NCI-H748 (cell line): ENCODE measurements around the gene COQ9.
A peak's percentile ranks its signal among the peaks of the same experiment; 100 is the strongest.
"Not testable (repeated sequence)": the region's sequence is repeated elsewhere in the genome, so short reads cannot be mapped to it uniquely, and the experiment has no call there.

ENCODE experiments used
- DNase-seq: peaks from one replicate; lab custom pipeline; 2025; ENCODE audit not compliant: unreplicated experiment; lab: John Stamatoyannopoulos, UW

Gene COQ9, protein sequence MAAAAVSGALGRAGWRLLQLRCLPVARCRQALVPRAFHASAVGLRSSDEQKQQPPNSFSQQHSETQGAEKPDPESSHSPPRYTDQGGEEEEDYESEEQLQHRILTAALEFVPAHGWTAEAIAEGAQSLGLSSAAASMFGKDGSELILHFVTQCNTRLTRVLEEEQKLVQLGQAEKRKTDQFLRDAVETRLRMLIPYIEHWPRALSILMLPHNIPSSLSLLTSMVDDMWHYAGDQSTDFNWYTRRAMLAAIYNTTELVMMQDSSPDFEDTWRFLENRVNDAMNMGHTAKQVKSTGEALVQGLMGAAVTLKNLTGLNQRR

DNA sequence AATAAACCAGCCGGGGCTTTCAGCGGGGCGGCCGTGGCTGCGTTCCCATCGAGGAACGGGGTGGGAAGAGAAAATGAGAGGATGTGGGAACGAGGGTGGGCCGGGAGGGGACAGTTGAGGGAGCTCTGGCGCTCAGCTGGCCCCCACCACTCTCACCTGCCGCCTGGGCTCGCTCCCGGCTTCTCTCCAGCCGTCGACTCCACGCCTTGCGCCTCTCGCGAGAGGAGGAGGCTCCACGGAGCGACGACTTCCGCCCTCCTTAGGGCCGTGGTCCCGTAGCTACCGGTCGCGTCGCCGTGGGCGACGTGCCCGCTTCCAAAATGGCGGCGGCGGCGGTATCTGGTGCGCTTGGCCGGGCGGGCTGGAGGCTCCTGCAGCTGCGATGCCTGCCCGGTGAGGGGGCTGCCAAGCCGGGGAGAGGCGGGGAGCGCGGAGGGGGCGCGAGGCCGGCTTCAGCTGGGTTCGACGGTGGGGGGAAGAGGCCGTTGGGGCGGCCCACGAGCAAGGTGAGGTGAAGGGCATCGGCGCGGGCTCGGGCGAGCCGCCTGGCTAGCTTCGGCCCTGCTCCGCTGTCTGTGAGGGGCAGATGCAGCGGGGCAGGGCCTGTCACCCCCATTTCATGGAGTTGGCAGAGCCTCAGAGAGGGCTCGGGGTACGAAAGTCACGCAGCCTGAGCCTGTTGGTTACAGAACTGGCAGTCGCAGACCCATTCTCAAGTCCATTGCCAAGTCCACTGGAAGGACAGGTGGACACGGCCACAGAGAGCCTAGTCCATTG is at the start of gene COQ9, which contains the start of gene CIAPIN1:
COQ9 (plus strand) TSS at position 294 of the 777 bp plus-strand sequence; CDS start at position 321, 27 bp downstream.
CIAPIN1 (minus strand) TSS at position 200 of the 777 bp plus-strand sequence. CDS start 6,457 bp downstream, outside the sequence.
- peak; percentile 93 for DNase-seq

GRCh38 chr16:57397493-57397892 is 49.8 kb upstream of the COQ9 start:
- DNase-seq = not testable (repeated sequence)

GRCh38 chr16:57401943-57402640 is 45.2 kb upstream of the COQ9 start:
- DNase-seq = no peak

DNA sequence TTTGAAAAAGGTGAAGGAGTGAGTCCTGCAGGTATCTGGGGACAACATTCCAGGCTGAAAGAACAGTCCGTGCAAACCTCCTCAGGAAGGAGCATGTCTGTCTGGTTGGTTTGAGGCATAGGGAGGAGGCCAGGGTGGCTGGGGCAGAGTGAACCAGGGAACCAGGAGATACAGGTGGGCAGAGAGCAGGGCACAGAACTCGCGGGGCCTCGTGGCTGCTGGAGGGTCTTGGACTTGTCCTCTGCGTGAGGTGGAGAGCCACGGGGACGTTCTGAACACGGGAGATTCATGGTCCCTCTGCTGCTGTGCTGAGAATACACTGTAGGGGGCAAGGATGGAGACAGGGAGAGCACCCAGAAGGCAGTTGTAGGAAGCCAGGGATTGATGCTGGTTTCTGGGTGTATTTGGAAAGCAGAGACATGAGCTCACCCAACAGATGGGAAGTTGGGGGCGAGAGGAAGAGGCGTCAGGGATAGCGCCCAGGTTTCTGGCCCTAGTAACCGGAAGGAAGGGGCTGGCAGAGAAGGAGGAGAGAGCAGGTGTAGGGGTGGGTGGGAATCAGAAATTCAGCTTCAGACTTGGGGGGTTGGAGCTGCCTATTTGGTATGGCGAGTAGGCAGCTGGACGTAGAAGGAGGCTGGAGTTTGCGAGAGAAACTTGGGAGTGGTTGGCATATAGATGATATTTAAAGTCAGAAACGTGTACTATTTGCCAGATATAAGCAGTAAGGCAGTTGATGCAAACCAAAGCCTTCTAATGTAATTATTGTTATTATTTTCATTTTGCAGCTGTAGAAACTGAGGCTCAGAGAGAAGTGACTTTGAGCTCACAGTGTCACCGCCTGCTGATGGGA is 43.1 kb upstream of the COQ9 start, which contains the start of gene CCL17:
CCL17 (plus strand) TSS at position 803 of the 853 bp plus-strand sequence. CDS start 9,166 bp downstream, outside the sequence.
- no peak for DNase-seq

DNA sequence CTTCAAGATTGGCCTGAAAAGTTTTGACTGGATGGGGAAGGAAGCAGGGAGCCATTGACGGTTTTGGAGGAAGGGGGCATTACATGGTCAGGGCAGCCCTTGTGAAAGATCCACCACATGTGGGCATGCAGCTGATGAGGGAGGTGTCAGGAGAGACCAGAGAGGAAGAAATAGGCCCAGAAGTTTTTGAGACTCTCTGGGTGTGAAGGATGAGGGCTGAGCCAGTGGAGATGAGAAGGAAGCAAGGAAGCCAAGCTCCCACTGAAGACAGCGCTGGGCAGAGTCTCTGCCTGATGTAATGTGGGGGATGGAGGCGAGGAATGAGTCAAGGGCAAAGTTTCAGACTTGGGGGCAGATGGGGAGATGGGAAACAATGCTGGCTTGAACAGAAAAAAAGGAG is 42.2 kb upstream of the COQ9 start:
- DNase-seq = no peak

DNA sequence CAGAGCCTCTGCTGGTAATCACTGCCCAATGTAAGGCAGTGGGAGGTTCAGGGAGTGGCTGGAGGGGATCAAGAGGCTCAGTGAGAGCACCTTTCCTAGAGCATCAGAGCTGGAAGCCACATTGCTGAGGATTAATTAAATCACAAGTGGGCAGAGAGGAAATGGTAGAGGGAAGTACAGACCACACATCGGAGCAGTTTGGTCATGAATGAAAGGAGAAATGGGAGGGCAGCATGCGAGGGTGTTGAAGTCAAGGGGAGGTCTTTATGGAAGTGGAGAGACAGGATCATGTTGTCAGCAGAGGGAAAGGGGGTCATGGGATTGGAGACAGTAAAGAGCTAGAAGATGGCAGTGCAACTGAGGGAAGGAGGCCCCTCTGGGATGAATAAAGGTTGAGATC is 40.4 kb upstream of the COQ9 start:
- DNase-seq = no peak

DNA sequence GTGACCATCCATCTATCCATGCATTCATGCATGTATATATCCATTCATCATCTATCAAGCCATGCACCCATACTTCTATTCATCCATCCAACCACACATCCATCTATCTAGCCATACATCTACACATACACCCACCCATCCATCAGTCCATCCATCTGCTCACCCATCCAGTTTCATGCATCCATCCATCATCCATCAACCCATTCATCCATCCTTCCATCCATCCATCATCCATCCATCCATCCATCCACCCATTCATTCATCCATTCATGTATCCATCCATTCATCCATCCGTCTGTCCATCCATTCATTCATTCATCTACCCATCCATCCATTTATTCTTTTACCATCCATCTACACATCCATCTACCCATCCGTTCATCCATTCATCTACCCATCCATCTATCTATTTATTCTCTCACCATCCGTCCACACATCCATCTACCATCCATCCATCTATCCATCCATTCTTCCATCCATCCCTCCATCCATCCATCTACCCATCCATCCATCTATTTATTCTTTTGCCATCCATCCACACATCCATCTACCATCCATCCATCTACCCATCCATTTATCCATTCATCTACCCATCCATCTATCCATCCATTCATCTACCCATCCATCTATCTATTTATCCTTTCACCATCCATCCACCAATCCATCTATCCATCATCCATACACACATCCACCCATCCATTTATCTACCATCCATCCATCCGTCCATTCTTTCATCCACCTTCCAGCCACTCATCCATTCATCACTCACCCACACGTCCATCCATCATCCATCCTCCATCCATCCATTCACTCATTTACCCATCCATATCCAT is 39.5 kb upstream of the COQ9 start:
- no peak for DNase-seq

- DNase-seq = no peak
These were observed 38.2 kb upstream of the COQ9 start for GRCh38 chr16:57409065-57409464.

DNA sequence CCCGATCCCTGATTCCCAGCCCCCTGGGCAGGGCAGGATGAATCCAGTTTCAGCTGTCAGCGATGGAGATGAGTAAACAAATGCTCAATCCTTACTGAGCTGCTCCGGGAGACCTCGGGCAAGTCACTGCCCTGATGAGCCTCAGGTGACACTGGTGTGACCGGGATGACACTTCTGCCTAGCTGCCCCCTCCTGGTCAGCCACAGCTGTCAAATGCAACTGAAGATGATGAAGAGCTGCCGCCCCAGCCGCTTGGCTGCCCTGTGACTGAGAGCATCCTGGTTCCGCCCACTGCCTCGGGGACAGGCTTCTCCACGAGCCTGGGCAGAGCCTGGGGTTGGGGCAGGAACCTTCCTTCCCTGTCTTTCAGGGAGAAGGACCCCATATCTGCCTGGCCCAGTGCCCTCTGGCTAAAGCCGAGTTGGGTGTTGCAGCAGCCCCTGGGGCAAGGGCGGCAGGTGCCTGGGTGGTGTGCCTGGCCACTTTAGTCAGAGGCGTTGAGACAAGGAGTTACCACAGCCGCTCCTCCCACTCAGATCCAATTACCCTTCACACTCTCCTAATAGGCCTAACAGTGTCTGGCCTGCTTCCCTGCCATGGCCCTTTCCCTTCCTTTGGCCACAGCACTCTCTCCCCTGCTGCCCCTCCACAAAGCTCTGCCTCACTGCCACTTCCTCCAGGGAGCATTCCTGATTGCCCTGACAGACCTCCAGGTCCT is 37.2 kb upstream of the COQ9 start:
- peak; percentile 15 for DNase-seq

DNA sequence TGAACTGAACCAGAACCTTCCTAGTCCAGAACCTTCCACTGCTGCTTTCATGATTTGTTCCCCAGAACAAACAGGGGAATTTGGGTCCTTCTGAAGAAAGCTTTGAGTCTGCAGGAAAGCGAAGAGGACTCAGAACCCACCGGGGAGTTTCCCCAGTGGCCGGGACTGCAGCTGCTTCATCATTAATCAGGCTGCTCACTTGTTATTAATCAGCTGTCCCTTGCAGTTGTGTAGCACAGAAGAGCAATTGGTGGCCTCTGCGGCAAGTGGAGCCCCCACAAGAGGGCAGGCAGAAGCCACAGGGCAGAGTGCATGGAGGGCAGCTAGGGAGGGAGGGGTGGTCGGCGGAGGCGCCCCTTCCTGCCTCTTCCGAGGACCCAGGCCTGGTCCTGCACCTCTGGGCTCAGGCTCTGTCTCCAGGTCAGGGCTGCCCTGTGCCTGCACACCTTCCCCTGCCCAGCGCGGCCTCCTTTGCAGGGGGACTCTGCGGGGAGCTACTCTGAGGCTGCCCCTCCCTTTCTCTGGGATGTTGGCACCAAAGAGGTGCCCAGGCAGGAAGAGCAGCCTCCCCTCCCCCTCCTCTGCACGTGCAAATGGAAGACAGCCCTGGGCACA is 35.8 kb upstream of the COQ9 start:
- DNase-seq = no peak

DNA sequence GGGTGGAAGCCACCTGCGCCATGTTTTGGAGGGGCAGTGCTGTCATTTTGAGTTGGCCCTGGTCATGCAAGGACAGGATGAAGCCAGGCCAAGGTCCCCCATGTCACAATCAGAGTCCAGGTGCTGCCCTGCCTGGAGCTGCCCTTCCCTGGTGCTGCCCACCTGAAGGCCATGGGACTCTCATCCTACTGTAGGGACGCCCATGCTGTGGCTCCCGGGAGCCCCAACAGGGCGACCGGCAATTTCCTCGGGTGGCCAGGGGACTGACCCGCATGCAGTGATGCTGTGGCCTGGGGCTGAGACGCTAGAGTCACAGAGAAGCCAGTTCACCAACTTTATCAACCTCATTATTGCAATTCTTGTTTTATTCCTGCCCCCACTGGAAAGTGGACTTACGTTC is 34.7 kb upstream of the COQ9 start:
- no peak for DNase-seq

GRCh38 chr16:57413301-57413730 is 34.0 kb upstream of the COQ9 start:
- DNase-seq = no peak

GRCh38 chr16:57413733-57414132 is 33.5 kb upstream of the COQ9 start:
- no peak for DNase-seq

DNA sequence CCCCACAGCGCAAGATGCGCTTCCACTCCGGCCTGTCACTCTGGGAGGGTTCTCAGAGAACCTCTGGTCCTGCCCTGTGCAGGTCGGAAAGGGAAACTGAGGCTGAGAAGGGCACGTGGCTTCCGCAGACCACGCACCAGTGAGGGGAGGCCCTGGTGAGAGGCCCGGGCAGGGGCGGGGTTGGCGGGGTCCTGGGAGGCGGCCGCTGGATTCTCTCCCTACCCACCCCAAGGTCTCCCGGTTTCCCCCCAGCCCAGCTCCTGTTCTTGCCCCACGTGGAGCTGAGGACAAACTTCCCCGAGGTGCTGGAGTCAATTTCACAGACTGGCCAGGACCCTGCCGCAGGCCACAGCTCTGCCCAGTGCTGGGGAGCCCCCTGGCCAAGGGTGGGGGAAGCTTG is 31.2 kb upstream of the COQ9 start:
- no peak for DNase-seq

- no peak for DNase-seq
These were observed 27.8 kb upstream of the COQ9 start for GRCh38 chr16:57419506-57419905.

- peak; percentile 60 for DNase-seq
These were observed 25.0 kb upstream of the COQ9 start for GRCh38 chr16:57422026-57422944.

- DNase-seq = no peak
These were observed 24.1 kb upstream of the COQ9 start for GRCh38 chr16:57423152-57423551.

DNA sequence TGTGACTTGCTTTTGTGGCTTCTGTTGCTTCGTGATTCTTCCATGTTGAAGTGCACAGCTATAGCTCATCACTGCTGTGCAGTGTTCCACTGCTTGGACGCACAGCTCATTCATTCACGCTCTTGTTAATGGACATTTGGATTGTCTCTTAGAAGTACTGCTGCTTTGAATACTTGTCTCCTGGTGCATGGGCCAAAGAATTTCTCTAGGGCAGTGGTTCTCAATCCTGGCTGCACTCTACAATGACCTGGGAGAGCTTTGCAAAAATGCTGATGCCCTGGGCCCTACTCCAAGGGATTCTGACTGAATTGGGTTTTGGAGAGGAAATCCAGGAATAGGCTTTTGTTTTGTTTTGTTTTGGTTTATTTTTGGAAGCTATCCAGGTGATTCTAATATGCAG is 22.7 kb upstream of the COQ9 start:
- no peak for DNase-seq
